HG03442 (cell line): ENCODE results near the gene ABCC5.
A peak's percentile ranks its signal among the peaks of the same experiment; 100 is the strongest.
"Not testable (repeated sequence)": the region's sequence is repeated elsewhere in the genome, so short reads cannot be mapped to it uniquely, and the experiment has no call there.

Experiments used
- ATAC-seq: cut with Tn5 transposase; IDR thresholded peaks from one replicate; pipeline ENCODE4 v1.9.1; 2021; ENCODE audit warnings: mild to moderate bottlenecking, moderate library complexity; ENCODE audit not compliant: unreplicated experiment

Gene ABCC5

GRCh38 chr3:183896184-183896583 lies 121.5 kb downstream of the ABCC5 start:
- ATAC-seq = no peak

- no peak for ATAC-seq
These were observed 121.9 kb downstream of the ABCC5 start for GRCh38 chr3:183895774-183896173.

GRCh38 chr3:183895296-183895695 lies 122.4 kb downstream of the ABCC5 start:
- ATAC-seq = peak; percentile 46

- ATAC-seq = no peak
These were observed 125.0 kb downstream of the ABCC5 start for GRCh38 chr3:183892610-183893214.

- no peak for ATAC-seq
These were observed 131.9 kb downstream of the ABCC5 start for GRCh38 chr3:183885766-183886165.

GRCh38 chr3:183884427-183885296 lies 133.0 kb downstream of the ABCC5 start, which contains the start of gene PARL:
TSS of gene PARL (minus strand) at chr3:183884880. CDS start at chr3:183884846, 34 bp downstream.
- peak; percentile 99 for ATAC-seq

- ATAC-seq = no peak
These were observed 133.6 kb downstream of the ABCC5 start for GRCh38 chr3:183884097-183884426.

GRCh38 chr3:183883291-183884096 lies 134.2 kb downstream of the ABCC5 start:
- ATAC-seq = no peak

GRCh38 chr3:183880121-183880520 lies 137.6 kb downstream of the ABCC5 start:
- no peak for ATAC-seq

GRCh38 chr3:183879243-183879642 lies 138.4 kb downstream of the ABCC5 start:
- ATAC-seq = no peak

GRCh38 chr3:183878071-183878470 lies 139.6 kb downstream of the ABCC5 start:
- no peak for ATAC-seq

- ATAC-seq = not testable (repeated sequence)
These were observed 140.5 kb downstream of the ABCC5 start for GRCh38 chr3:183877227-183877626.

GRCh38 chr3:183875411-183875810 lies 142.3 kb downstream of the ABCC5 start:
- ATAC-seq = no peak

GRCh38 chr3:183873914-183874313 lies 143.8 kb downstream of the ABCC5 start:
- ATAC-seq = no peak

- no peak for ATAC-seq
These were observed 146.1 kb downstream of the ABCC5 start for GRCh38 chr3:183871541-183871940.

GRCh38 chr3:183870563-183870962 lies 147.1 kb downstream of the ABCC5 start:
- no peak for ATAC-seq
